Sigmoid colon (tissue), 4 donors: ENCODE results near the gene TNFRSF18.

Experiments
- POLR2A ChIP-seq, 2 donors: fragments of 450-650 bp; IDR thresholded peaks; one replicate each; pipeline ENCODE4 v1.6.1; 2016; ENCODE audit warnings: antibody characterized with exemption in 2 of 2, mild to moderate bottlenecking in 2 of 2, moderate library complexity in 2 of 2
- POLR2AphosphoS5 ChIP-seq, 4 donors: sonication (generic); formaldehyde crosslinking; IDR thresholded peaks; one replicate each; pipeline ENCODE4 v1.6.1; 2017; ENCODE audit warnings: antibody characterized with exemption in 4 of 4

- TF ChIP-seq POLR2AphosphoS5 (IDR thresholded peaks at IDR 0.05) (no peak), POLR2A (IDR thresholded peaks at IDR 0.05) (no peak)
Measured at GRCh38 chr1:1171161-1171545, 35.2 kb downstream of the TNFRSF18 start.
